Measurements from ENCODE around the gene SLC25A21.
"Not testable (repeated sequence)": the region's sequence is repeated elsewhere in the genome, so short reads cannot be mapped to it uniquely, and the experiment has no call there.

SLC25A21 gene

GRCh38 chr14:36750244-36750643 lies 422.2 kb downstream of the SLC25A21 start:
- no peak for FAIRE-seq

- FAIRE-seq: no peak
These were observed 423.7 kb downstream of the SLC25A21 start for GRCh38 chr14:36748610-36749213.

- no peak for FAIRE-seq
These were observed 424.8 kb downstream of the SLC25A21 start for GRCh38 chr14:36747411-36748184.

- FAIRE-seq: no peak
These were observed 425.5 kb downstream of the SLC25A21 start for GRCh38 chr14:36746872-36747271.

GRCh38 chr14:36741858-36742257 lies 430.5 kb downstream of the SLC25A21 start:
- no peak for FAIRE-seq

- FAIRE-seq: no peak
These were observed 434.1 kb downstream of the SLC25A21 start for GRCh38 chr14:36738269-36738668.

- FAIRE-seq: no peak
These were observed 446.3 kb downstream of the SLC25A21 start for GRCh38 chr14:36726128-36726527.

GRCh38 chr14:36724162-36724561 lies 448.2 kb downstream of the SLC25A21 start:
- FAIRE-seq: no peak

- no peak for FAIRE-seq
These were observed 448.9 kb downstream of the SLC25A21 start for GRCh38 chr14:36723530-36723929.

- FAIRE-seq: no peak
These were observed 450.5 kb downstream of the SLC25A21 start for GRCh38 chr14:36721877-36722276.

GRCh38 chr14:36720657-36721056 lies 451.7 kb downstream of the SLC25A21 start:
- FAIRE-seq: no peak

- no peak for FAIRE-seq
These were observed 452.6 kb downstream of the SLC25A21 start for GRCh38 chr14:36719823-36720222.

GRCh38 chr14:36718216-36718615 lies 454.2 kb downstream of the SLC25A21 start:
- FAIRE-seq: no peak

- no peak for FAIRE-seq
These were observed 455.0 kb downstream of the SLC25A21 start for GRCh38 chr14:36717363-36717762.

GRCh38 chr14:36716614-36717184 lies 455.7 kb downstream of the SLC25A21 start:
- FAIRE-seq: no peak

- FAIRE-seq: no peak
These were observed 458.3 kb downstream of the SLC25A21 start for GRCh38 chr14:36713960-36714703.

- FAIRE-seq: no peak
These were observed 464.8 kb downstream of the SLC25A21 start for GRCh38 chr14:36707570-36707969.

GRCh38 chr14:36702474-36702873 lies 469.9 kb downstream of the SLC25A21 start:
- no peak for FAIRE-seq

- FAIRE-seq: no peak
These were observed 471.3 kb downstream of the SLC25A21 start for GRCh38 chr14:36701132-36701531.

GRCh38 chr14:36700651-36701050 lies 471.8 kb downstream of the SLC25A21 start:
- FAIRE-seq: no peak

- FAIRE-seq: not testable (repeated sequence)
These were observed 473.0 kb downstream of the SLC25A21 start for GRCh38 chr14:36699420-36699819.

GRCh38 chr14:36690311-36691040 lies 481.9 kb downstream of the SLC25A21 start:
- FAIRE-seq: no peak

- FAIRE-seq: no peak
These were observed 487.5 kb downstream of the SLC25A21 start for GRCh38 chr14:36684946-36685345.
